NCI-H524 treated with DMSO at 0.1 percent for 48 hours (cell line): ENCODE results near the gene USP20.

Source experiments
- DNase-seq: peaks from one replicate; lab custom pipeline; 2025; lab: John Stamatoyannopoulos, UW

The USP20 gene

DNA sequence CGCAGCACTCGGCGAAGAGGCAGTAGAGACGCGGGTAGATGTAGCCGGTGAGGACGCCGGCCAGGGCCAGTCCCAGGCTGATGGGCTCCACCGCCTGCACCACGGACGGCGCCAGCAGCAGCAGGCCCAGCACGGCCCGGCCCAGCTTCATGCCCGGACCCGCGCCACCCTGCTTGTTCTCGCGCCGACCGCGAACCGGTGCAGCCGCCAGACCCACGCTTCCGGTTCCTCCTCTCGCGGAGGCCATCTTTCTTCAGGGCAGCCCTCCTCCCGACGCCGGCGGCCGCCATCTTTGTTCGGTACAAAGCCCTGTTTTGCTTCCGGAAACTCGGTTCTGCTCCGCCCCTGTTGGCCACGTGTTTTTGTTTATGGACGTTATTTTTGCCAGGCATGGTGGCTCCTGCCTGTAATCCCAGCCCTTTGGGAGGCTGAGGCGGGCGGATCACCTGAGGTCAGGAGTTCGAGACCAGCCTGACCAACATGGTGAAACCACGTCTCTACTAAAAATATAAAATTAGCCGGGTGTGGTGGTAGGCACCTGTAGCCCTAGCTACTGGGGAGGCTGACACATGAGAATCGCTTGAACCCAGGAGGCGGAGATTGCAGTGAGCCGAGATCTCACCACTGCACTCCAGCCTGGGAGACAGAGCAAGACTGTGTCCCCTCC, 11.2 kb upstream of the USP20 start, which contains the start of gene TOR1A:
Gene TOR1A, minus strand, starts transcription at position 202 of the 667 bp plus-strand sequence. Its CDS starts 51 bp downstream, at position 151.
- peak; percentile 91 for DNase-seq

DNA sequence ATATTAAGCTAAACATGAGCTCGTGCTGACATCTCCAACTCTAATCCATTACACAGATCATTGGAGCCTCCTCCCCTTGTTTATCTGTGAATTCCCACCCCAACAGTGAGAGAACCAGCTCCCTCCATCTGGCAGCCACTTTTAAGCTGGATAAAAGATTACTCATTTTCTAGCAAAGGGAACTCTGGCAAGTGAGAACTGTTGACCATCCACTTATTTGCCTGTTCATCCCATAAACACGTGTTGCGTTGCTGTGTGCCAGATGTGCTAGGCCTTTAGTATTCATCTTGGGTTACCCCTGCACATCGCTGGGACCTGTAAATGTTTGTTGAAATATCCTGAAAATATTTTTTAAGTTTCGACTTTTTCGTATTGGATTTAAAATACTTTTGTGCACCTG, 8.9 kb upstream of the USP20 start:
- DNase-seq = peak; percentile 43

DNA sequence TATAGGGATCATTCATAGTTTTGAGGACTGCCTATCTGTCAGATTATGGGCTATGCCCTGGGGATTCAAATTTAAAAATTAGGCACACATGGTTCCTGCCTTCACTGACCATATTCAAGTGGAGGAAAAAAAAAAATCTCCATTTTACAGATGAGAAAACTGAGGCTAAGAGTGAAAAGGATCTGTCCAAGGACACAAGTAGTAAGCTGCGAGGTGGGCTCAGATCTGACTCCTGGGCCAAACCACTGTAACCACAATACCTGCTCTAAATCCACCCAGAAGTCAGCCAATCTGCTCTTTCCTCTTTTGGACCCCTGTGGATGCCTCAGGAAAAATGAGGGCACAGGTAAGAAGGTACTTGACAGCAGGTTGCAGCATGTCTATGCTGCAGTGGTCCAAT, 8.5 kb upstream of the USP20 start:
- DNase-seq = no peak

DNA sequence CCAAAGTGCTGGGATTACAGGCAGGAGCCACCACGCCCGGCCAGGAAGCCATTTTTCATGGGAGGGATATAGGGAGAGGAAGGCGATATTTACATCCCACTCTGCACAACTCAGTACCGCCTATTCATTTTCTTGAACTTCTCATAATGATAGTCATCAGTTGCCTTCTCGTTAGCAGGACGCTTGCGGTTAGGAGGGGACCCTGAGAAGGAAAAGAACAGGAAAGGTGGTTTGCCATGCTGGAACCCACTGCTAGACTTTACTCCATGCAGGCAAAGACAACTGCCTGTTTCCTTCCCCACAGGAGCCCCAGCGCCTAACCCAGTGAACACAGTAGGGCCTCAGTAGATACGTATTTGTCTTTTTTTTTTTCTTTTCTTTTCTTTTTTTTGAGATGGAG, 7.2 kb upstream of the USP20 start:
- no peak for DNase-seq

DNA sequence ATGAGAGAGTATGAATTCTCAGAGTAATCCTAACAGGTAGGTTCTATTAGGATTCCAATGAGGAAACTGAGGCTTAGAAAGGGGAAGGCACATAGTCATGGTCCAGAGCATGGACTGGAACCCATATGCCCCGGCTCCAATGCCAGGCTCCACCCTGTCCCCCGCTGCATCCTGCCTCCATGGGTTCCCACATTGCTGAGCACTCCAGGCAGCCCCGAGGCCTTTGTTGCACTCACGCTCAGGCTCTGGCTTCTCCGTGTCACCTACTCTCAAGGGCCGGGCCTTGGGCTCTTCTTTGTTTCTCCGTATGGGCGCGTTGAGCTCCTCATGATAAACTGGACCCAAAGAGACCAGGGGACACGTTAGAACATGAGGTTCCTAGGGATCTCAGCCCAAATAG, 6.3 kb upstream of the USP20 start:
- DNase-seq = no peak

DNA sequence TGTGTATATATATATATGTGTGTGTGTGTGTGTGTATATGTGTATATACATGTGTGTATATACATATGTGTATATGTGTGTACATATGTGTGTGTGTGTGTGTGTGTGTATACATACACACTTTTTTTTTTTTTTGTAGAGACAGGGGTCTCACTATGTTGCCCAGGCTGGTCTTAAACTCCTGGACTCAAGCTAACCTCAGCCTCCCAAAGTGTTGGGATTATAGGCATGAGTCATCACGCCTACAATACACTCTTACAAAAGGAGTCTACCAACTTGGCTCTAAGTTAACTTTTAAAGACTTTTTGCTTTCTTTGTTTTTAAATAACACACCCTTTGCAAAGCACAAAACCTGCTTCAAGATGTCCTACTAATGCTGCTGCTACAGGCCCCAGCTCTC, 2.3 kb upstream of the USP20 start:
- no peak for DNase-seq

DNA sequence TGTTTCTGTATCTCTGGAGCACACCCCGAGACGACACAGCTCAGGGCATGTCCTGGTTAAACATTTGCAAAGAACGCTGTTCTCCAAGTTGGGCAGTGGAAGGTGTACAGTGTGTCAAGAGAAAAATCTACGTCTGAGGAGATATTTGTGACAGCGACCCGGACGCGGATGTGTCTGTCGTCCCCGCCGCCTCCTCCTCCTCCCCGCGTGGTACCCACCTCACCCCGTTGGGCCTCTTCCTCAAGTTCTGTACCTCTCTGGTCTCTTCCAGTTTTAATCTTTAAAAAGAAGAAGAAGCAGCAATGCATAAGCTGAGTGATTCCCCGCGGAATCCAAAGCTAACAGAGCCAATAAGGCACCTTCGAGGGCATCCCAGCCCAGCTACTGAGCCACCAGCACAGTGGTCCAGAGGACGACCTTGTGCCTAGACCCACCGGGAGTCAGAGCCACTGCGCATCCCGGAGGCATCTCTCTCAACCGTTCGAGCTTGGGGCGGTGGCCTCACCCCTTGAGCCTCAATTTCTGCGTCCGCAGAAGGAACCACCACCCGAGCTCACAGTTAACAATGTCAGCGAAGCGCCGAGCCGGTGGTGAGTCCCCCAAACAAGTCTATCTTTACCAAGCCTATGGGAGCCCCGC, 650 bp upstream of the USP20 start:
- DNase-seq = no peak

DNA sequence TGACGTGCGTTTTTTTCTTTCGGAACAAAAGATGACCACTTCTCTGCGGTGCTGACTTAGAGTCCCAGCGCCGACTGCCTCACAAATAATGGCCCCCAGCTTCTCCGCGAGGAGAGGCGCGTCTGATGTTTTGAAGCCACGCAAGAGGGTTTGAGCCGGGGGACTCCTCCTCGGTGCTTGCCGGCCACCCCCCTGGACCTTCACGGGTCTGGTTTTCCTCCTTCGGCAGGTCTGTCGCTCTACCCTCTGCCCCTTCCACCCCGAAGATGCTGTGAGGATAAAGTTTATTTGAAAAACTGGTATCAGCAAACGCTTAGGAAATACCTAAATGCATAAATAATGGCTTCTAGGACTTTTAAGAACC, 584 bp downstream of the USP20 start:
- DNase-seq = no peak

DNA sequence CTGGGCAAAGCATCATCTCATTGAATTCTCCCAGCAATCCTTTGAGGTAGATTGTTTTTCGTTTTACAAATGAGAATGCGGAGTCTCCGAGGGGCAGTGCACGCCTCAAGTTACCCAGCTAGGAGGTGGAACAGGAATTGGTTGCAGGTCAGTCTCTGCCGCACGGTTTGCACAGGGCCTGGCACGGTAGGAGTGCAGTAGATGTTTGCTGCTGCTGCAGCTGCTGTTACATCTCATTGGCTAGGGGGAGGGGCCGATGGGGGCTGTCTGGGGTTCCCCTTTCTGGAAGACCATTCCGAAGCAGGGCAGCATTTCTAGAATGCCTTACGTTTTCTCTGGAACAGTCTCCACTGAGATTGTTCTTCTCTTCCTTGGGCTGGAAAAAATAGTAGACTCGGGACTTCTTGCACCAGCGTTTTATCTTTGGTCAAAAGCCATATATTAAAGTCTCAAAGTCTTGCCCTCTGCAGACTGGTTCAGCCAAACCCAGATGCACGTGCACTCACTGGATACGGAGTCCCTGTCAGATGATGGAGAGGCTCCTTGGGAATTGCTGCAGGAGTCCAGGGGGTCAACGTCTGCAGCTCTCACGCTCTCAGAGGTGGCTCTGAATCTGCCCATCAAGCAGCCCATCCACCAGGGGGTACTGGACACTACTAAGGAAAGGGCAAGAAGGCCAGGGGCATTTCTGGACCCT, 1.2 kb downstream of the USP20 start:
- DNase-seq = no peak

DNA sequence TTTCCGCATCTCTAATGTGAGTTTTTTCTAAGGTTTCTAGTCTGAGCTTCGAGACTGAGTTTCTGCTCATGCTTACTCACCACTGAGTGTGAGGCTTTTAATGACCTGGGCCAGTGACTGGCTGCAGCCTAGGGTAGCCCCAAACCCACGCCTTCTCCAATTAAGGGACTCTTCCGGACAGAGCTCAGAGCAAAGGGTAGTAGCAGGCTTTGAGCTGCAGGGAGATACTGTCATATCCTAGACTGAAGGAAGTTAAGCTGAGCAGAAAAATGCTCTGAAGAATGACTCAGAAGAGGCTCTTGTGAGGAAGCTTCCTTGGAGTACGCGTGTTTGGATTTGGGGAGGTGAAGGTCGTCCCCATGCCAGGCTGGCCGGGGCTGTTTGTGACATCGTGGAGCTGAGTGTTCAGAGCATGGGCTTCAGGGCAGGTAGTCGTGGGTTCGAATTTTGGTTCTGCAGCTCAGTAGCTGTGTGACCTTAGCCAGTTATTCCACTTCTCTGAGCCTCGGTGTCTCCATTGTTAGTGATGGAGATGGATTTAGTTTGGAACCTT, 3.5 kb downstream of the USP20 start:
- no peak for DNase-seq

DNA sequence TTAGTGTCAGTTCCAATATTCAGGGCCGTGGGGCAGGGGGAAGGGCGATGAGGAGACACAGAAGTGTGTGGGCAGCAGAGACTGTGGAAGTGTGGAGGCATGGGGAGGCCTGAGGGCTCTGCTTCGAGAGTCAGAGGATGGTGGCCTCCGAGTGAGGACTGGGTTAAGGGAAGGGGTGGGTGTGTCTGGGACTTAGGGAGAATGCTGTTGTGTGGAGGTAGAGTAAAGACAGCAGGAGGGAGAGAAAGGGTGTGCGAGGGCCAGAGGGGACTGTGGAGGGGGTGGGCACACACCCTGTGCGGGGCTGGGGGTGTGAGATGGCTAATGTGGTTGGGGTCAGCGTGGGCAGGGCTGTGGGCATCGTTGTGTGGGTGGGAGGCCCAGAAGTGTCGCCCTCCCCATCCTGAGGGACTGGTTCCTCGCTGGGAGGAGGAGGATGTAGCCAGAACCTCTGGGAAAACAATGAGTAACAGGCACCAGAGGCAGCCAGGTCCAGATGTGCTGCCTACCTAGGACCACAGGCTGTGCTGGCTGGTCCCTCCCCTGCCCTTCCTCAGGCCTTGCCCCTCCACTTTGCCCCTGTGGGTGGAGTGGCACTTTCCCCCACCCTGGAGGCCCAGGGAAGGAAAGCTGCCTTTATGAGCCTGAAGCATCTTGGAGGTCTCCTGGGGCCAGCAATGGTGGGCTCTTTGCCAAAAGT, 4.2 kb downstream of the USP20 start:
- DNase-seq = no peak

DNA sequence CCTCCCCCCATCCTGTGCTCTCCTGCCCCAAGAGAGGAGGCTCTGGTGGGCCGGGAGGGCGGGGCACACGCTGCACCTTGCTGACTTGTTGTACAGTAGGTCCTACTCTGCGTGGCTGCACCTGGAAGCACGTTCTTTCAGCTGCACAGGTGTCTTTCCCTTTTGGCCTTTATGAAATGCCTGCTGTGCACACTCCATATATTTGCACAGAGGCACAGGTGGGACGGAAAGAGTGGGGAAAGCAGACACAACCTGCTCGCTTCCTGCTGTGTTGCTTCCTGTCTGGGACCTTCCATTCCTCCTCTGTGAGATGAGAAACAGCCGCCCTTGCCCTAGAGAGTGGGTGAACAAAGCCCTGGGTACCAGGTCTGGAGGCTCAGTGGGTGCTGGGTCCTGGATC, 4.8 kb downstream of the USP20 start:
- DNase-seq = no peak

DNA sequence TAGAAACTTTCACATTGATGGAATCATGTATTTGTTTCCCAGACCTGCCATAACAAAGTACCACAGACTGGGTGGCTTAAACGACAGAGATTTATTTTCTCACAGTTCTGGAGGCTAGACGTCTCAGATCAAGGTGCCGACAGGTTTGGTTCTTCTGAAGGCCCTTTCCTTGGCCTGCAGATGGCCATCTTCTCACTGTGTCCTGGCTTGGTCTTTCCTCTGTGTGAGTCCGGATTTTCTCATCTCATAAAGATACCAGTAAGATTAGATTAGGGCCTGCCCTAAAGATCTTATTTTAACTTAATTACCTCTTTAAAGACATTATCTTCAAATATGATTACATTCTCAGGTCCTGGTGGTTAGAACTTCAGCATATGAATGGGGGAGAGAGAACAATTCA, 5.8 kb downstream of the USP20 start:
- DNase-seq = no peak

DNA sequence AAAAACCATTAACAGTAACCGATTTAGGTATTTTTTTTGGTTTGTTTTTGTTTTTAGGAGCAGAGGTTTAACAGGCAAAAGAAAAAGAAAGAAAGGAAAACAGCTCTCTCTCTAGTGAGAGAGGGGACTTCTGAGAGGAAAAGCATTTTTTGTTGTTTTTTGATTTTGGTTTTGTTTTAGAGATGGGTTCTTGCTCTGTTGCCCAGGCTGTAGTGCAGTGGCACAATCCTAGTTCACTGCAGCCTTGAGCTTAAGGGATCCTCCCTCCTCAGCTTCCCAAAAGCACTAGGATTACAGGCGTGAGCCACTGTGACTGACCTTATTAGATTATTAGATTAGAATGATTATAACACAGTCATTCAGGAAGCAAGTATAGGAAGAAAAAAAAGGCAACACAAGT, 10.1 kb downstream of the USP20 start:
- DNase-seq = no peak

DNA sequence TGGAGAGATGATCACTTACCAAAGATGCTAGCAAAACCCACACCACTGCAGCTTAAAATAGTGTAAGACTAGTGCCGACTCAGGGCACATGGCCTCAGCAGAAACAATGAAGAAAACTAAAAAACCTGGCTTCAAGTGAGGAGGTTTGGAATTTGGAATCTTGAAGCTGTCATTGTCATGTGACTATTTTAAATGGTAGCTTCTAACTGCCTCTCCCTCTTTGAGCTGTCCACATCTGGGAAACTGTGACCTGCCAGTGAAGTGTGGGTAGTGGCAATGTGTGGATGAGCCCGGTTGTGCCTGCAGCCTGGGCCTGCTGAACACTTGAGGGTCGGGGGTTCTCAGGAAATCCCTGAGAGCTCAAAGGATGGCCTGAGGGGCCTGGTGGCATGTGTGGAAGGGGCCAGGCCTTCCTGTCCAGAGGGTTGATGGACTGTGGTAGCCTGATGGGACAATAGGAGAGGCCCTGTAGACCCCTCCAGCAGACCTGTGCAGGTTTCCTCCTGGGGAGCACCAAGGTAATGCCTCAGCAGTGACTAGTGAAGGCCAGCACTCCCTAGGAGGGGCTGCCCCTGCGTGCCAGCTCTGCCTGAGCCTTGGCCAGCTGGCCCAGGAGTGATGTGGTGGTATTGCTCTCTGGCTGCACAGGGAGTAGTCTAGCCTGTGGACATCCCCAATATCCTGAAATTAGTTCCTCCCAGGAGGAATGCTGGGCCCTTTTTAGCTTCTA, 13.6 kb downstream of the USP20 start:
- no peak for DNase-seq

DNA sequence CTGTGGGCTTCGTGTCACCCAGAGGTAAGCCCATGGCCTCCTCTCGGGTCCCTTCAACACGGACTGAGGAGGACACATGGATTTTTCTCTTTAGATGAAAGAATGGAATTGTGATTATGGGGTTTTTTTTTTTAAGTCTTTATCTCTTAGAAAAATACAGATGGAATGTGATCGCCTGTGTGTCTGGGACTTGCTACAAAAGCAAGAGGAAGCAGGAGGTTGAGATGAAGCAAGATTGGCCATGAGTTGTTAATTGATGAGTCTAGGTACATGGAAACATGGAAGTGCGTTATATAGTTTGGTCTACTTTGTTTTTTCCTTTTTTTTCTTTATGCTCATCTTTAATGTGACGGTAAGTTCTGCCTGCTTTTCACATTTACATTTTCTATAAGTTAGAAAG, 14.6 kb downstream of the USP20 start:
- no peak for DNase-seq

DNA sequence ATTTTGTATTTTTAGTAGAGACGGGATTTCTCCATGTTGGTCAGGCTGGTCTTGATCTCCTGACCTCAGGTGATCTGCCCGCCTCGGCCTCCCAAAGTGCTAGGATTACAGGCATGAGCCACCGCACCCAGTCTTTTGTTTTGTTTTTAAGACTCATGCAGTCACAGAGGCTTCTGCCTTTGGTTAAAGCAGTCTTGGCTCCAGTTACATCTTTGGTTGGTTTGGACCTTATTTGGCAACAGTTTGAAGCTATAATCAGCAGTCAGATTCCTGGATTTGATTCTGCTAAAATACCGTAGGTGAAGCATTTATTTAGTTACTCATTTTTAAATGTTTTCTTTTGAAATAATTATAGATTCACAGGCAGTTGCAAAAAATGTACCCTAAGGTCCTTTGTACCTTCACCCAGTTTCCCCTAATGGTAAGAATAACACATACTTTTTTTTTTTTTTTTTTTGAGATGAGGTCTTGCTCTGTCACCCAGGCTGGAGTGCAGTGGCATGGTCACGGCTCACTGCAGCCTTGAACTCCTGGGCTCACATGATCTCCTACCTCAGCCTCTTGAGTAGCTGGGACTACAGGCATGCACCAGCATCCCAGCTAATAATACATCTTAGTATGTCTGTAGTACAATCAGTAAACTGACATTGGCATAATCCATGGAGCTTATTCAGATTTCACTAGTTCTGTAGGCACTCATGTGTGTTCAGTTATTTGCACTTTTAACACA, 15.7 kb downstream of the USP20 start:
- DNase-seq = no peak

DNA sequence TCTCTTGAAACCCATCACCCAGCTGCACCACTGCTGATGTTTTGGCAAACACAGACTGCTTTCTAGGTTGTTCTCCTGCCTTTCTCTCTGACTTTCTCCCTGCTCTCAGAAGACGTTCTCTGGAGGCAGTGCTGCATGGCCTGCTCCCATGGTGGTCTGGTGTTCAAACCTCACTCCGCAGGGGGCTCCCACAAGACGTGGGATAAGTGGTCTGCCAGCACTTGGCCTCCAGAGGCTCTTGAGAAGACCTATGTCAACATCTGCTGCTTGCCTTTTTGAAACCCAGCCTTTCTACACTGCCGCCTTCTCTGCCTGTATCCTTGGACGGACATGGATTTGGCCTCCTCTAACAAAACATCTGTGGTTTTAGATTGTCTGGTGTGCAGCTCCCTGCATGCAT, 16.6 kb downstream of the USP20 start:
- no peak for DNase-seq

DNA sequence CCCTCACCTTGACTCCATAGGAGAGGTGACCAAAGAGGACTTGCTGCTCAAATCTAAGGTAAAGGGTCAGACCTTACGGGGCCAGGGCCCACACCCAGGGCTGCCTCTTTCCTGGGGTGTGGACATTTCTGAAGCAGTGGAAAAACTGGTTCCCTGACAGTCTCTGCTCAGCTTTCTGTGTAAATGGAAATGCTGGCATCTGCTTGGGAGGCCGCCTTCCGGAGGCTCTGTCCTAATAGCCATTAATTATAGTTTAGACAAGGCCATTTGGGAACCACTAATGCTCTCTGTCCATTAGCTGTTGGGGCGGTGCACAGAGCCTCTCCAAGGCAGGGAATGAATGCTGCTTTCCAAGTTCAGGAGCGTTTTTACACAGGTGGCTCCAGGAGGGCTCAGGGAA, 17.3 kb downstream of the USP20 start:
- DNase-seq = no peak

DNA sequence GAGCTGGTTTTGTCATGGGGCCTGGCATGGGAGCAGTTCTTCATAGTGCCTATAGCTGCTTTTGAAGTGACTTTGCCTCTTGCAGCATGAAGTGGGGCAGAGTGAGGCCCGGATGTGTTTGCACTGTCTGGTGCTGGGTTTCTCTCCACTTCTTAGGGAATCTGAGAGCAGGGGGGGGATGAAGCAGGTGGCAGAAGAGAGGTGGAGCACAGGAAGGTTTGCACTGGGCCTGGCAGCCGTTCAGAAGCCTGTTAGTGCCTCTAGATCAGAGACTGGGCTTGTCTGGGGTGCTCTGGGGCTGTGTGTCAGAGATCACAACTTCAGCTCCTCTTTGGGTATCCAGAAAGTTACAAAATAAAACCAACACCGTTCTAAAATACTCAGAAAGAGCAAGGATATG, 18.4 kb downstream of the USP20 start:
- no peak for DNase-seq

DNA sequence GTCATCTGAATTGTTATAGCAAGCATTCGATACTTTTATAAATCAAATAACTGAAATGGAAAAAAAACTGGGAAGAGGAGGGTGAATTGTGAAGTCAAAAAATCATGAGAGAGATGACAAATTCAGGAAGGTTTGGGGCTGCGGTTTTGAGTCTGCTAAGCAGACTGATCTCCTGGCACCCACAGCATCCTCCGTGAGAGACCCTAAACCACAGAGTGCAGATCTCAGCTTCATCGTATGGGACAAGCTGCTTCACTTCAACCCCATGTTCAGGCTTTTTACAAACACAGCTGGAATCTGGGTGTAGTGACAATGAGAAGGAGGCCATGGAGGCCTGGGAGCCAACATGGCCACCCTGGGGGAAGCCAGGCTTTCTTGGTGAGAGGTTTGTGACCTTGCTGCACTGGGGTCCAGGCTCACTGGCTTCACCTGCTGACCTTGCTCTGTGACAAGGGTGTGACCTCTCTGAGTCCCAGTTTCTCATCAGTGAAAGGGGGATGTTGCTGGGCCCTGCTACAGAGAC, 19.4 kb downstream of the USP20 start:
- DNase-seq = no peak
